T-helper 2 cell treated with Interferon-gamma antibody and Interleukin-4, amounts not matched to agents 5 μg/mL and 100 μg/mL, for 36 hours (primary cell): ENCODE data around the gene GPALPP1.
"Not testable (repeated sequence)": the region's sequence is repeated elsewhere in the genome, so short reads cannot be mapped to it uniquely, and the experiment has no call there.

Source experiments
- DNase-seq: peaks from one replicate; pipeline ENCODE4 v3.0.0; 2021; ENCODE audit warnings: low spot score
- H3K27ac Mint-ChIP-seq: one replicate; pipeline ENCODE4 v1.8.0; 2021; ENCODE audit warnings: mild to moderate bottlenecking, mixed read lengths
- H3K27me3 Mint-ChIP-seq: one replicate; pipeline ENCODE4 v1.8.0; 2021; ENCODE audit warnings: low read depth, mixed read lengths
- H3K36me3 Mint-ChIP-seq: one replicate; pipeline ENCODE4 v1.8.0; 2021; ENCODE audit warnings: low read depth, mixed read lengths
- H3K4me1 Mint-ChIP-seq: one replicate; pipeline ENCODE4 v1.8.0; 2021; ENCODE audit warnings: low read depth, mixed read lengths
- H3K4me3 Mint-ChIP-seq: one replicate; pipeline ENCODE4 v1.8.0; 2022; ENCODE audit warnings: mild to moderate bottlenecking, moderate library complexity, mixed read lengths
- H3K9me3 Mint-ChIP-seq: one replicate; pipeline ENCODE4 v1.8.0; 2021; ENCODE audit warnings: mixed read lengths

GPALPP1 gene

GRCh38 chr13:45063261-45063860, 74.0 kb downstream of the GPALPP1 start:
- no peaks in the 10 kb centered on the region for H3K36me3 Mint-ChIP-seq
- H3K27ac Mint-ChIP-seq, result no peak overlapping the region
- no peaks in the 10 kb centered on the region for H3K4me1 Mint-ChIP-seq
- no peaks in the 10 kb centered on the region for H3K9me3 Mint-ChIP-seq
- no peak for DNase-seq
- peaks cover 23% of the 10 kb centered on the region for H3K27me3 Mint-ChIP-seq
- H3K4me3 Mint-ChIP-seq, result no peak overlapping the region

DNA sequence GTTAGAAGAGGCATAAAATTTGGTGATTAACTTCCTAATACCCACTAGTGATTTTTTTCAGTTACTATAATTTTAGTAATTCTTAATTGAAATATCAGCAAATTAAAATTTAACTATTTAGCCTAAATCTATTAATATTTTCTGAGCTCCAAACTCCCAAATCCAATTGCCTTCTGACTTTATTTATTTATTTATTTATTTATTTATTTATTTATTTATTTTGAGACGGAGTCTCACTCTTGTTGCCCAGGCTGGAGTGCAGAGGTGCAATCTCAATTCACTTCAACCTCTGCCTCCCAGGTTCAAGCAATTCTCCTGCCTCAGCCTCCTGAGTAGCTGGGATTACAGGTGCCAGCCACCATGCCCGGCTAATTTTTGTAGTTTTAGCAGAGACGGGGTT, 74.6 kb downstream of the GPALPP1 start:
- H3K9me3 Mint-ChIP-seq, DNase-seq, H3K27ac Mint-ChIP-seq, H3K4me1 Mint-ChIP-seq, H3K36me3 Mint-ChIP-seq, H3K4me3 Mint-ChIP-seq: not testable (repeated sequence)
- peaks cover 23% of the 10 kb centered on the region for H3K27me3 Mint-ChIP-seq

GRCh38 chr13:45064889-45065288, 75.6 kb downstream of the GPALPP1 start:
- no peaks in the 10 kb centered on the region for H3K4me1 Mint-ChIP-seq
- no peak overlapping the region for H3K27ac Mint-ChIP-seq
- no peaks in the 10 kb centered on the region for H3K36me3 Mint-ChIP-seq
- no peaks in the 10 kb centered on the region for H3K9me3 Mint-ChIP-seq
- H3K27me3 Mint-ChIP-seq, result peaks cover 21% of the 10 kb centered on the region
- no peak overlapping the region for H3K4me3 Mint-ChIP-seq
- no peak for DNase-seq

- Mint-ChIP-seq H3K4me1 (no peaks in the 10 kb centered on the region), H3K27ac (no peak overlapping the region), H3K27me3 (peaks cover 18% of the 10 kb centered on the region), H3K36me3 (no peaks in the 10 kb centered on the region), H3K4me3 (no peak overlapping the region), H3K9me3 (no peaks in the 10 kb centered on the region)
- no peak for DNase-seq
Measured at GRCh38 chr13:45068036-45069001, 79.0 kb downstream of the GPALPP1 start.

GRCh38 chr13:45073809-45074208, 84.5 kb downstream of the GPALPP1 start:
- no peaks in the 10 kb centered on the region for H3K36me3 Mint-ChIP-seq
- DNase-seq, result no peak
- peaks cover 3% of the 10 kb centered on the region for H3K4me1 Mint-ChIP-seq
- H3K4me3 Mint-ChIP-seq, result no peak overlapping the region
- H3K27ac Mint-ChIP-seq, result no peak overlapping the region
- no peaks in the 10 kb centered on the region for H3K9me3 Mint-ChIP-seq
- H3K27me3 Mint-ChIP-seq, result peaks cover 15% of the 10 kb centered on the region

GRCh38 chr13:45074721-45075120, 85.4 kb downstream of the GPALPP1 start:
- H3K4me1 Mint-ChIP-seq, result peaks cover 3% of the 10 kb centered on the region
- DNase-seq, result no peak
- H3K4me3 Mint-ChIP-seq, result no peak overlapping the region
- no peak overlapping the region for H3K27ac Mint-ChIP-seq
- peaks cover 14% of the 10 kb centered on the region for H3K27me3 Mint-ChIP-seq
- H3K36me3 Mint-ChIP-seq, result no peaks in the 10 kb centered on the region
- no peaks in the 10 kb centered on the region for H3K9me3 Mint-ChIP-seq

- Mint-ChIP-seq H3K4me3 (no peak overlapping the region), H3K27me3 (peaks cover 27% of the 10 kb centered on the region), H3K9me3 (no peaks in the 10 kb centered on the region), H3K36me3 (no peaks in the 10 kb centered on the region), H3K27ac (no peak overlapping the region), H3K4me1 (peaks cover 3% of the 10 kb centered on the region)
- no peak for DNase-seq
Measured at GRCh38 chr13:45078003-45078402, 88.7 kb downstream of the GPALPP1 start.
